H1 (cell line): ENCODE measurements around the gene COL4A1. TPM values are rescaled to one million over a fixed set of nuclear protein-coding genes. Genes with fewer than 3 reads are reported as not detected.

Source experiments
- CTCF ChIA-PET: fragments of 300-600 bp; sonication (Branson Sonifier 250); formaldehyde crosslinking; loops from one replicate; lab custom pipeline; 2021; ENCODE audit not compliant: partially characterized antibody; lab: Charles Lee
- POLR2A ChIA-PET: fragments of 300-600 bp; sonication (Branson Sonifier 250); formaldehyde crosslinking; loops from one replicate; lab custom pipeline; 2021; ENCODE audit warnings: inconsistent platforms; ENCODE audit not compliant: partially characterized antibody; lab: Charles Lee
- DNase-seq, 2 experiments: peaks; one replicate each; pipeline versions ENCODE4 v3.0.0 to v3.0.0-alpha.2; 2010 to 2022; ENCODE audit warnings: low spot score in 2 of 2, low read depth in 1 of 2, mixed read lengths in 1 of 2
- FAIRE-seq: peaks from 2 replicates; lab custom pipeline; 2011; peaks lifted over from hg19 to GRCh38; lab: Jason Lieb, UNC
- H2AFZ ChIP-seq: 2 replicates; pipeline ENCODE4 v1.8.1; 2012; ENCODE audit warnings: low read length, inconsistent platforms
- H2AK5ac ChIP-seq: 2 replicates; pipeline ENCODE4 v1.6.1; 2013; ENCODE audit warnings: low read depth, low read length
- H2BK120ac ChIP-seq: replicated peaks from 2 replicates; pipeline ENCODE3; 2013; ENCODE audit warnings: low read depth, low read length, inconsistent platforms
- H2BK12ac ChIP-seq: 2 replicates; pipeline ENCODE4 v1.6.1; 2013; ENCODE audit warnings: low read depth, low read length
- H2BK15ac ChIP-seq: 2 replicates; pipeline ENCODE4 v1.6.1; 2013; ENCODE audit warnings: low read length
- H2BK20ac ChIP-seq: 2 replicates; pipeline ENCODE4 v1.6.1; 2013; ENCODE audit warnings: low read length
- H2BK5ac ChIP-seq: 2 replicates; pipeline ENCODE4 v1.6.1; 2013; ENCODE audit warnings: low read depth, low read length
- H3K14ac ChIP-seq: 2 replicates; pipeline ENCODE4 v1.6.1; 2013; ENCODE audit warnings: inconsistent platforms; ENCODE audit not compliant: insufficient read length
- H3K18ac ChIP-seq: 2 replicates; pipeline ENCODE4 v1.6.1; 2013; ENCODE audit warnings: low read length; ENCODE audit errors: extremely low read depth
- H3K23ac ChIP-seq: 2 replicates; pipeline ENCODE4 v1.6.1; 2013; ENCODE audit warnings: inconsistent platforms; ENCODE audit not compliant: insufficient read length
- H3K23me2 ChIP-seq: 2 replicates; pipeline ENCODE4 v1.6.1; 2013; ENCODE audit warnings: low read depth, low read length
- H3K27ac ChIP-seq: 2 replicates; pipeline ENCODE4 v1.6.1; 2011; ENCODE audit warnings: low read depth, low read length, inconsistent platforms
- H3K27me3 ChIP-seq, 4 experiments: replicated peaks in 1 of 4; 1 replicate in 1 of 4; 2 replicates in 3 of 4; pipeline versions ENCODE4 v1.6.1 to v1.8.1; 2011 to 2013; ENCODE audit warnings: low read length in 3 of 4, mild to moderate bottlenecking in 3 of 4, inconsistent platforms in 2 of 4, mixed read lengths in 2 of 4, moderate library complexity in 1 of 4; ENCODE audit not compliant: control insufficient read depth in 3 of 4, insufficient read depth in 3 of 4; ENCODE audit errors: extremely low read depth in 1 of 4
- H3K36me3 ChIP-seq, 4 experiments: 2 replicates each; pipeline versions ENCODE4 v1.6.1 to v1.8.1; 2011 to 2013; ENCODE audit warnings: mild to moderate bottlenecking in 4 of 4, low read length in 3 of 4, moderate library complexity in 2 of 4, control low read depth in 1 of 4, inconsistent platforms in 1 of 4; ENCODE audit not compliant: insufficient read depth in 4 of 4, control insufficient read depth in 2 of 4
- H3K4ac ChIP-seq: replicated peaks from 2 replicates; pipeline ENCODE3; 2013; ENCODE audit warnings: low read length, low read depth, mixed read lengths, inconsistent platforms; ENCODE audit not compliant: insufficient read length
- H3K4me1 ChIP-seq, 4 experiments: replicated peaks in 1 of 4; 1 replicate in 1 of 4; 2 replicates in 3 of 4; pipeline versions ENCODE4 v1.6.1 to v1.8.1; 2011 to 2013; ENCODE audit warnings: low read length in 3 of 4, inconsistent platforms in 2 of 4, mixed read lengths in 1 of 4; ENCODE audit not compliant: insufficient read depth in 4 of 4, control insufficient read depth in 3 of 4
- H3K4me2 ChIP-seq, 2 experiments: 2 replicates each; pipeline versions ENCODE4 v1.6.1 to v1.8.1; 2011 to 2013; ENCODE audit warnings: low read depth in 2 of 2, low read length in 2 of 2, control low read depth in 1 of 2, inconsistent platforms in 1 of 2, mild to moderate bottlenecking in 1 of 2; ENCODE audit not compliant: insufficient read depth in 1 of 2
- H3K4me3 ChIP-seq, 4 experiments: fragments of 200-600, 300-600 bp in 1 of 4; sonication (generic), shearing (Covaris generic), sonication (Bioruptor Twin) in 1 of 4; 2 replicates each; pipeline versions ENCODE4 v1.5.1 to v1.8.1; 2011 to 2016; ENCODE audit warnings: low read length in 4 of 4, low read depth in 3 of 4, control low read depth in 2 of 4, inconsistent platforms in 2 of 4, mild to moderate bottlenecking in 2 of 4, mixed read lengths in 1 of 4, moderate library complexity in 1 of 4; ENCODE audit not compliant: insufficient read depth in 2 of 4; ENCODE audit errors: extremely low read depth in 1 of 4
- H3K56ac ChIP-seq: replicated peaks from 2 replicates; pipeline ENCODE3; 2013; ENCODE audit warnings: low read depth, mild to moderate bottlenecking, mixed read lengths, low read length, inconsistent platforms; ENCODE audit not compliant: insufficient read length
- H3K79me1 ChIP-seq: 2 replicates; pipeline ENCODE4 v1.6.1; 2013; ENCODE audit warnings: low read depth, low read length, control low read depth
- H3K79me2 ChIP-seq, 2 experiments: 2 replicates each; pipeline versions ENCODE4 v1.6.1 to v1.8.1; 2012 to 2013; ENCODE audit warnings: low read length in 2 of 2, mild to moderate bottlenecking in 2 of 2, inconsistent platforms in 1 of 2; ENCODE audit not compliant: insufficient read depth in 2 of 2, control insufficient read depth in 1 of 2
- H3K9ac ChIP-seq, 4 experiments: replicated peaks in 1 of 4; 1 replicate in 1 of 4; 2 replicates in 3 of 4; pipeline versions ENCODE4 v1.6.1 to v1.8.1; 2011 to 2013; ENCODE audit warnings: low read depth in 3 of 4, low read length in 3 of 4, control low read depth in 2 of 4, mild to moderate bottlenecking in 2 of 4, moderate library complexity in 2 of 4, inconsistent platforms in 1 of 4; ENCODE audit errors: extremely low read depth in 1 of 4
- H3K9me3 ChIP-seq, 2 experiments: 2 replicates each; pipeline versions ENCODE4 v1.6.1 to v1.8.1; 2012 to 2013; ENCODE audit warnings: mild to moderate bottlenecking in 2 of 2, moderate library complexity in 2 of 2, control low read depth in 1 of 2, inconsistent platforms in 1 of 2, low read depth in 1 of 2, low read length in 1 of 2, mixed read lengths in 1 of 2; ENCODE audit not compliant: insufficient read depth in 2 of 2
- H4K20me1 ChIP-seq, 2 experiments: replicated peaks in 1 of 2; 2 replicates each; pipeline versions ENCODE3 to v1.8.1; 2011 to 2013; ENCODE audit warnings: inconsistent platforms in 2 of 2, low read length in 2 of 2, mild to moderate bottlenecking in 1 of 2; ENCODE audit not compliant: insufficient read depth in 2 of 2, control insufficient read depth in 1 of 2
- H4K5ac ChIP-seq: 2 replicates; pipeline ENCODE4 v1.6.1; 2013; ENCODE audit warnings: low read length, low read depth, mixed read lengths, inconsistent platforms; ENCODE audit not compliant: insufficient read length
- H4K8ac ChIP-seq: 2 replicates; pipeline ENCODE4 v1.8.0; 2013; ENCODE audit warnings: mild to moderate bottlenecking, moderate library complexity, low read length, inconsistent platforms; ENCODE audit not compliant: insufficient read depth; ENCODE audit errors: extremely low read depth
- H4K91ac ChIP-seq: replicated peaks from 2 replicates; pipeline ENCODE3; 2013; ENCODE audit warnings: low read length, mixed read lengths, inconsistent platforms; ENCODE audit not compliant: insufficient read length
- BACH1 ChIP-seq: IDR thresholded peaks from 2 replicates; pipeline ENCODE4 v1.6.1; 2012; ENCODE audit warnings: low read length, improper control_type of control experiment
- CREB1 ChIP-seq: IDR thresholded peaks from 2 replicates; pipeline ENCODE4 v1.6.1; 2012; ENCODE audit warnings: inconsistent platforms
- EGR1 ChIP-seq: IDR thresholded peaks from 2 replicates; pipeline ENCODE4 v1.6.1; 2011; ENCODE audit warnings: low read depth, low read length, borderline replicate concordance
- GABPA ChIP-seq: IDR thresholded peaks from 2 replicates; pipeline ENCODE4 v1.6.1; 2011; ENCODE audit warnings: mild to moderate bottlenecking, low read length, moderate library complexity, borderline replicate concordance; ENCODE audit not compliant: insufficient read depth
- HDAC2 ChIP-seq, 2 experiments: fragments of 300-600 bp in 1 of 2; sonication (generic) in 1 of 2; IDR thresholded peaks; 2 replicates each; pipeline ENCODE4 v1.6.1; 2011 to 2012; ENCODE audit warnings: low read depth in 2 of 2, low read length in 2 of 2, mild to moderate bottlenecking in 2 of 2, moderate library complexity in 2 of 2, borderline replicate concordance in 1 of 2, inconsistent platforms in 1 of 2
- HDAC6 ChIP-seq: IDR thresholded peaks from one replicate; pipeline ENCODE4 v1.7.1; 2012; ENCODE audit warnings: low read depth, mild to moderate bottlenecking, inconsistent platforms, low read length, moderate library complexity
- RAD21 ChIP-seq, 2 experiments: IDR thresholded peaks in 1 of 2; conservative IDR thresholded peaks in 1 of 2; 2 replicates each; pipeline ENCODE4 v1.6.1; 2011; ENCODE audit warnings: low read depth in 2 of 2, low read length in 2 of 2, improper control_type of control experiment in 1 of 2, inconsistent platforms in 1 of 2, mild to moderate bottlenecking in 1 of 2, moderate library complexity in 1 of 2
- RFX5 ChIP-seq: IDR thresholded peaks from 2 replicates; pipeline ENCODE4 v1.6.1; 2011; ENCODE audit warnings: low read depth, low read length, improper control_type of control experiment, borderline replicate concordance
- SIX5 ChIP-seq: IDR thresholded peaks from 2 replicates; pipeline ENCODE4 v1.6.1; 2011; ENCODE audit warnings: mild to moderate bottlenecking, low read depth, low read length
- TAF1 ChIP-seq: IDR thresholded peaks from 2 replicates; pipeline ENCODE4 v1.6.1; 2011; ENCODE audit warnings: mild to moderate bottlenecking, low read depth, low read length
- YY1 ChIP-seq: IDR thresholded peaks from 2 replicates; pipeline ENCODE4 v1.6.1; 2011; ENCODE audit warnings: low read depth, mild to moderate bottlenecking, low read length
- WGBS, 2 experiments: shearing (Covaris generic) in 1 of 2; methylation state at CpG; one replicate each; pipeline versions ENCODE4 v1.1.6 to v1.1.7; 2013 to 2015; ENCODE audit warnings: low lambda C conversion rate in 2 of 2, mixed read lengths in 2 of 2, inconsistent platforms in 1 of 2, low coverage in 1 of 2, missing lambda C conversion rate in 1 of 2; ENCODE audit not compliant: insufficient replicate concordance in 2 of 2, insufficient coverage in 1 of 2, insufficient read length in 1 of 2; ENCODE audit errors: extremely low coverage in 1 of 2, missing lambda C conversion rate in 1 of 2; 5-methylcytosine and 5-hydroxymethylcytosine counted together
- polyA plus RNA-seq, 7 experiments: library from polyadenylated mRNA; depleted of rRNA in 3 of 7; stranded (reverse) in 5 of 7; unstranded in 2 of 7; fragments of >200 nt in 5 of 7; fragments of 200-250 nt in 2 of 7; gene quantifications; 1 replicate in 5 of 7; 2 replicates in 1 of 7; 4 replicates in 1 of 7; pipeline versions ENCODE4 v1.2.1 to v1.2.3, GENCODE V29; 2011 to 2013; ENCODE audit warnings: missing spikeins in 2 of 7, mixed read lengths in 2 of 7
- total RNA-seq: library from RNA; stranded (reverse); fragmentation: NEBNext Ultra II Directional; extraction: Animal tissue kit (Norgen Biotek cat#: 25700); gene quantifications from 2 replicates; pipeline ENCODE4 v1.2.1, GENCODE V29; 2021
- TF ChIP-seq, protein P1 (sequence below): IDR thresholded peaks from 2 replicates; pipeline ENCODE4 v1.6.1; 2011; ENCODE audit warnings: low read length, improper control_type of control experiment
- TF ChIP-seq, protein P2 (sequence below): IDR thresholded peaks from 2 replicates; pipeline ENCODE4 v1.6.1; 2012; ENCODE audit warnings: inconsistent platforms

Gene COL4A1
- total and polyA plus RNA-seq, 2 of the 8 experiments (the other 6 are each of a cell fraction or from before 2014, with no cell fraction given), result 30.7 to 82.0 TPM

DNA sequence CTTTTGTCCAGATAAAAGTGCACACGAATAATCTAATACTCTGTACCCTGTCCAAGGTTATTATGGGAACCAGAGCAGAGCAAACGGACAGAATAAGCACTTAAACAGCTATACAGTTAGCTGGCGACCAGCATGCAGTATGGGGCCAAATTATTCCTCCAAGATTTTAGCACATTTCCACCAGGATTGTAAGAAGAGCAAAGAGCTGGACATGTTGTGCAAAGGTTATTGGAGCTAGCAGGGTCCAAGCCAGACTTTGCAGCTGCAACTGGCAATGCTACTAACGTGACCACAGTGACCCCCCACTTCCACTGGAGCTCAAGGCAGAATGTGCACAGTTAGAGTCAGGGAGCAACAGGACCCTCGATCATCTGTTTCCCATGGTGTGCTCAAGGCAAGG lies 89.9 kb downstream of the COL4A1 start:
- no peak overlapping the region for H2BK15ac ChIP-seq
- no peak for FAIRE-seq
- H3K27ac ChIP-seq, result no peak overlapping the region
- 0 out of 2 replicates have a peak, but pooled peaks cover 2% of the 10 kb centered on the region for H3K79me1 ChIP-seq
- H2BK5ac ChIP-seq, result no peak overlapping the region
- no peak overlapping the region for H2AFZ ChIP-seq
- peak overlapping the region; percentile 36 for H4K91ac ChIP-seq
- no peak overlapping the region for H3K4me2 ChIP-seq
- no peak overlapping the region for H3K56ac ChIP-seq
- no peak overlapping the region for H2BK120ac ChIP-seq
- no peak overlapping the region for H3K23ac ChIP-seq
- peaks cover 0 to 2% (median under 1%) of the 10 kb centered on the region in 4 experiments; a peak in 1 of 7 replicates for H3K4me1 ChIP-seq
- DNase-seq, result no peak
- H3K79me2 ChIP-seq, result no peaks in the 10 kb centered on the region; a peak in 1 of 4 replicates
- no peak overlapping the region for H2AK5ac ChIP-seq
- ChIA-PET CTCF (interaction anchor here (0.9 to 1.9 kb wide), 6 partner anchors 51 to 463 kb away, joined by 3 to 5 read pairs (median 3); no protein-coding TSS in a partner anchor), POLR2A (interaction anchor here (0.7 kb wide), 1 partner anchor 403 kb away, joined by 3 read pairs; no protein-coding TSS in a partner anchor)
- no peak overlapping the region for H2BK20ac ChIP-seq
- H4K20me1 ChIP-seq, result peaks cover 2 to 3% of the 10 kb centered on the region in 2 experiments
- no peaks in the 10 kb centered on the region for H3K27me3 ChIP-seq
- H3K14ac ChIP-seq, result no peak overlapping the region
- no peaks in the 10 kb centered on the region for H3K23me2 ChIP-seq
- H2BK12ac ChIP-seq, result no peak overlapping the region
- no peaks in the 10 kb centered on the region for H3K36me3 ChIP-seq
- H4K5ac ChIP-seq, result no peak overlapping the region
- H3K9ac ChIP-seq, result no peak overlapping the region
- H3K9me3 ChIP-seq, result no peaks in the 10 kb centered on the region
- H3K4ac ChIP-seq, result no peak overlapping the region
- H3K4me3 ChIP-seq, result no peak overlapping the region
- peak overlapping the region; percentile 15; the same call in 1 of the 2 replicates for H4K8ac ChIP-seq
- no peak overlapping the region for H3K18ac ChIP-seq
- WGBS, 2 experiments, result 84% methylated on average over 5 of the region's 5 CpGs; no CpG with 5 or more reads in 1 of the 2 experiments
- TF ChIP-seq, protein P1, sequence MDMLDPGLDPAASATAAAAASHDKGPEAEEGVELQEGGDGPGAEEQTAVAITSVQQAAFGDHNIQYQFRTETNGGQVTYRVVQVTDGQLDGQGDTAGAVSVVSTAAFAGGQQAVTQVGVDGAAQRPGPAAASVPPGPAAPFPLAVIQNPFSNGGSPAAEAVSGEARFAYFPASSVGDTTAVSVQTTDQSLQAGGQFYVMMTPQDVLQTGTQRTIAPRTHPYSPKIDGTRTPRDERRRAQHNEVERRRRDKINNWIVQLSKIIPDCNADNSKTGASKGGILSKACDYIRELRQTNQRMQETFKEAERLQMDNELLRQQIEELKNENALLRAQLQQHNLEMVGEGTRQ, result no peak
- no peak for TF ChIP-seq TAF1
- TF ChIP-seq, protein P2, sequence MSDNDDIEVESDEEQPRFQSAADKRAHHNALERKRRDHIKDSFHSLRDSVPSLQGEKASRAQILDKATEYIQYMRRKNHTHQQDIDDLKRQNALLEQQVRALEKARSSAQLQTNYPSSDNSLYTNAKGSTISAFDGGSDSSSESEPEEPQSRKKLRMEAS, result no peak
- no peak for TF ChIP-seq HDAC6
- TF ChIP-seq EGR1, result no peak
- no peak for TF ChIP-seq RAD21 (IDR thresholded peaks at IDR 0.05 in 1 of 2, conservative IDR thresholded peaks at IDR 0.05 in 1 of 2; ENCODE audit: low read depth in 2 of 2, low read length in 2 of 2)
- TF ChIP-seq CREB1, result no peak
- no peak for TF ChIP-seq GABPA
- TF ChIP-seq SIX5, result no peak
- no peak for TF ChIP-seq HDAC2 (IDR thresholded peaks at IDR 0.05; ENCODE audit: borderline replicate concordance in 1 of 2, low read depth in 2 of 2, low read length in 2 of 2)
- no peak for TF ChIP-seq RFX5
- no peak for TF ChIP-seq YY1
- TF ChIP-seq BACH1, result no peak
